HG03175 (cell line): ENCODE data around the gene AHNAK.

ENCODE experiments used
- ATAC-seq: cut with Tn5 transposase; IDR thresholded peaks from one replicate; pipeline ENCODE4 v1.9.1; 2021; ENCODE audit warnings: mild to moderate bottlenecking, moderate library complexity; ENCODE audit not compliant: unreplicated experiment

The AHNAK gene

GRCh38 chr11:62406034-62406433, 140.6 kb downstream of the AHNAK start:
- no peak for ATAC-seq

GRCh38 chr11:62404901-62405300, 141.7 kb downstream of the AHNAK start:
- ATAC-seq = no peak

GRCh38 chr11:62404435-62404834, 142.2 kb downstream of the AHNAK start:
- no peak for ATAC-seq

GRCh38 chr11:62402960-62403730, 143.5 kb downstream of the AHNAK start:
- no peak for ATAC-seq

GRCh38 chr11:62402226-62402959, 144.2 kb downstream of the AHNAK start:
- no peak for ATAC-seq

DNA sequence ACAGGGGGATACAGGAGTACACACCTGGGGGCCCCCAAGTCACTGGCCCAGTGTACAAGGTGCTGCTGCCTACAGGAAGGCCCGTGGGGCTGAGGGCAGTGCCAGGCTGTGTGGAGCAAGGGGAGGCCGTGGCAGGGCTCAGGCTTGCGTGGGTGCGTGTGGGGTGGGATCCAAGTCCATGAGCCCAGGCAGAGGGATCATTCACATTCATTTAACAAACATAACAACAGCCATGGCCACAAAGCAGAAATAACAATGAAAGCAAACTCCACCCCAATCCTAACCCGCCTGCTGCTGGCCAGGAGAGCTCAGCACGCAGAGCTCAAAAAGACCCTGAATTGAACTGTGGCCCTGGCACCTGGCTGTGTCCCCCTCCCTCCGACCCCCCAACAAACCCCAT, 144.8 kb downstream of the AHNAK start:
- ATAC-seq = no peak

- ATAC-seq = no peak
Measured at GRCh38 chr11:62401356-62401755, 145.2 kb downstream of the AHNAK start.

DNA sequence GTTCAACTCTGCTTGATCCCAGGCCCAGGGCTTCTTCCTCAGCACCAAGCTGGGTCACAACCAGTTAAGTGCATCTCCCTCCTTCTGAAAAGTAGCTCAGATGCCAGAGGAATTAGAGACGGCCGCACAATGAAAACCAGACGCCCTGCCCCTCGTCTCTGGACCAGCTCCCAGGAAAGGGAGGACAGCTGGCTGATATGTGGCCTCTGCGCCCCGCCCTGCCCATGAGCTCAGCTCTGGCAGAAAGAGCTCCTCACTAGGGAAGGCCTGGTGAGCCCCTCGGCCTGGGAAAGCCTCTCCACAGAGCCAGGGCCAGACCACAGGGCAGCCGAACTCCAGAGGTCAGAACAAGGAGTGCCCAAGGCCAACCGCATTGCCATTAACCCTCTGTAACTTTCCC, 145.8 kb downstream of the AHNAK start:
- no peak for ATAC-seq

DNA sequence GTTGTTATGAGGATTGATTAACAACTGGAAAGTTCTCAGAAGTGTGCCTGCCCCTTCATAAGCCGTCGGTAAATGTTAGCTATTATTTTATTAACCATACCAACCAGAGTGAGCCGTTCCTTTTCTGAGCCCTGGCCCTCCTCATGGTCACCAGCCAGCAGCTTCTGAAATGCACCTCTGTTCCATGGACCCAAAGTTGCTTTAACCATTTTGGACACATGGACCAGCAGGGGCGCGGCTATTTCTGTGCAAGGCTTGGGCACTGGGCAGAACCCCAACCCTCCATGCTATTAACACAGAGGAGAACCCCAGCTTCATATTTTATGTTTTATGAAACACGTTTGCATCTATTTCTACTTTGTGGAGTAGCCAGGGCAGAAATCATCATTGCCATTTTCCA, 146.3 kb downstream of the AHNAK start:
- ATAC-seq = no peak

GRCh38 chr11:62399878-62400266, 146.7 kb downstream of the AHNAK start:
- no peak for ATAC-seq

- ATAC-seq = no peak
Measured at GRCh38 chr11:62399172-62399877, 147.3 kb downstream of the AHNAK start.

DNA sequence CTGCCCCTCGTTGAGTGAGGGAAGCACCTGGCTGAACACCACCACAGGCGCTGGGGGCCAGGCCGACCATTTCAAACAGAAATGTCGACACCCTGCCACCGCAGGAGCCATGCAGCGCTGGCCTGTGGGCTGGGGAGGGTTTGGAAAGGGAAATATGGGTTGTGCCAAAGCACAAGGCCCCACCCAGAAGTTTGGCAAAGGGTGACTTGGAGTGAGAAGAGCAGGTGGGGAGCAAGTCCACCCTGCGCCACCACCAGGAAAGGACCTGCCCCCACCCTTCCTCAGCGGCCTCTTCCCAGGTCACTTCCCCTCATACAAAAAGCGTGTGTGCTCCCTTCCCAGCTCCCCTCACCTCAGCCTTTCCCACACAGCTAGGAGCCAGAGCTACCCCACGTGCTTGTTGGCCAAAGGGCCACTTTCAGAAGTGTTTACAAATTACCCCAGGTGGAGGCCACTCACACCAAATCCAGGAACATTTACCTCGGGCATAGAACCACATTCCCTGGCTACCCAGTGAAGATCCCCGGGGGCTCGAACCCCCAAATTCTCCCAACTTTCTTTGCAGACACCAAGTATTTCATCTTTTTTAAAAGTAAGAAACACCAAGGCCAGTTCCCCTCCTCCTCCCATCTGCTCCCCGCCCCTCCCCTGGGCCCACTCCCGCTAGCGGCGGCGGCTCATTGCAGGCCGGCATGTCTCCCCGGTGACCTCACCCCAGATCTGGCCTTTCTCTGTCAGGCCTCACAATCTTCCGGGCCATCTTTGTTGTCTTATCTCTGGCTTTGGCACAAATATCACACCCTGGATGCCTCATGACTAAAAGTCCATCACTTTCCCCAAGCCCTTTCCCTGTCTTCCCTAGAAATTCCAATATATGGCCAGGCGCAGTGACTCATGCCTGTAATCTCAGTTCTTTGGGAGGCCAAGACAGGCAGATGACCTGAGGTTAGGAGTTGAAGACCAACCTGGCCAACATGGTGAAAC, 148.3 kb downstream of the AHNAK start:
- no peak for ATAC-seq

GRCh38 chr11:62395885-62396551, 150.6 kb downstream of the AHNAK start:
- ATAC-seq = no peak

- ATAC-seq = no peak
Measured at GRCh38 chr11:62394825-62395538, 151.6 kb downstream of the AHNAK start.

GRCh38 chr11:62393735-62394134, 152.9 kb downstream of the AHNAK start:
- no peak for ATAC-seq

DNA sequence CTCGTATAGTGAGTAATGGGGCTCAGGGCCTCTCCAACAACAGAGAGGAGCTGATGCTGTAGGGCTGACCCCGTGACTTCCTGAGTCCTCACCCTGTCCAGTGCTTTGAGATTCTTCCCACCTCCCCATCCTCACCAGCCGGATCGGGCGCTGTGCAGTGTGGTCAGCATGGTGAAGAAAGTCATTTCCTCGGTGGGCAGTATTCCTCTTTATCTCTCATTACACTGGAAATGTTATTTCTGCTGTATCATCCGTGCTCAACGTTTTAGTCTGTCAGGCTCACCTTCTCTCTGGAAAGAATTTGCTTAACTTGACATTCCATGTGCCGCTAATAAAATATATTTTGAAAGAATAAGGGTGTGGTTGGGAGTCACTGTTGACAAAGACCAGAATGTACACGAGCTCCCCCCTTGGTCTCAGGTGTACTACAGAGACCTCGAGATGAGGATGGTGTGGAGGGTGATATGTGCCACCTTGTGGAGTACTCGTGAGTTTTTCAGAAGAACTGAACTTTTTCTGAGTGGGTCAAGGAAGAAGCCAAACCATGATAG, 153.5 kb downstream of the AHNAK start:
- ATAC-seq = no peak

DNA sequence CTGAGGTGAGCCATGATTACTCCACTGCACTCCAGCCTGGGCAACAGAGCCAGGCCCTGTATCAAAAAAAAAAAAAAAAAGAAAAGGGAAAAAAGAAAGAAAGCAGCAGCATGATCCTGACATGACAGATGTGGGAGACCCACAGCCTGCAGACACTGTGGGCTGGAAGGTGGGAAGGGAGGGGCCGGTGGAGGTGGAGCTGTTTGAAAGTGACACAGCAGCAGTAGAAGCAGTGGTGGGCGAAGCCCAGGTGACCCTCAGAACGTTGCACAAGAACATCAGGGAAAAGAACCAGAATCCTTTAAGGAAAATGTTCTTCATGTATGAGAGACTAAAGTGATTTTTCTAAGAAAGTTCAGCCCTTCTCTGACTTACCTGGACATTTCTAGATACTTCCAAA, 154.1 kb downstream of the AHNAK start:
- no peak for ATAC-seq

- ATAC-seq = no peak
Measured at GRCh38 chr11:62391642-62392425, 154.8 kb downstream of the AHNAK start.
